B cell (primary cell): ENCODE measurements around the gene FARP1.

Source experiments
- EZH2 ChIP-seq: IDR thresholded peaks from 2 replicates; pipeline ENCODE4 v1.6.1; 2012; ENCODE audit warnings: borderline replicate concordance, low read depth, mild to moderate bottlenecking, moderate library complexity, low read length; ENCODE audit not compliant: insufficient read depth, poor library complexity, severe bottlenecking
- TF ChIP-seq, protein P1 (sequence below): fragments of 200-600 bp; IDR thresholded peaks from one replicate; pipeline ENCODE4 v1.8.0; 2022; ENCODE audit warnings: antibody characterized with exemption, mild to moderate bottlenecking

- TF ChIP-seq, protein P1, sequence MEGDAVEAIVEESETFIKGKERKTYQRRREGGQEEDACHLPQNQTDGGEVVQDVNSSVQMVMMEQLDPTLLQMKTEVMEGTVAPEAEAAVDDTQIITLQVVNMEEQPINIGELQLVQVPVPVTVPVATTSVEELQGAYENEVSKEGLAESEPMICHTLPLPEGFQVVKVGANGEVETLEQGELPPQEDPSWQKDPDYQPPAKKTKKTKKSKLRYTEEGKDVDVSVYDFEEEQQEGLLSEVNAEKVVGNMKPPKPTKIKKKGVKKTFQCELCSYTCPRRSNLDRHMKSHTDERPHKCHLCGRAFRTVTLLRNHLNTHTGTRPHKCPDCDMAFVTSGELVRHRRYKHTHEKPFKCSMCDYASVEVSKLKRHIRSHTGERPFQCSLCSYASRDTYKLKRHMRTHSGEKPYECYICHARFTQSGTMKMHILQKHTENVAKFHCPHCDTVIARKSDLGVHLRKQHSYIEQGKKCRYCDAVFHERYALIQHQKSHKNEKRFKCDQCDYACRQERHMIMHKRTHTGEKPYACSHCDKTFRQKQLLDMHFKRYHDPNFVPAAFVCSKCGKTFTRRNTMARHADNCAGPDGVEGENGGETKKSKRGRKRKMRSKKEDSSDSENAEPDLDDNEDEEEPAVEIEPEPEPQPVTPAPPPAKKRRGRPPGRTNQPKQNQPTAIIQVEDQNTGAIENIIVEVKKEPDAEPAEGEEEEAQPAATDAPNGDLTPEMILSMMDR = no peak
- no peak for TF ChIP-seq EZH2
Observed at GRCh38 chr13:98504029-98504351, 361.1 kb downstream of the FARP1 start.
